NCI-H82 treated with DMSO at 0.1 percent for 48 hours (cell line): Measurements from ENCODE around the gene MCM3AP.

Source experiments
- DNase-seq: peaks from one replicate; lab custom pipeline; 2025; ENCODE audit not compliant: unreplicated experiment; lab: John Stamatoyannopoulos, UW

Gene MCM3AP

DNA sequence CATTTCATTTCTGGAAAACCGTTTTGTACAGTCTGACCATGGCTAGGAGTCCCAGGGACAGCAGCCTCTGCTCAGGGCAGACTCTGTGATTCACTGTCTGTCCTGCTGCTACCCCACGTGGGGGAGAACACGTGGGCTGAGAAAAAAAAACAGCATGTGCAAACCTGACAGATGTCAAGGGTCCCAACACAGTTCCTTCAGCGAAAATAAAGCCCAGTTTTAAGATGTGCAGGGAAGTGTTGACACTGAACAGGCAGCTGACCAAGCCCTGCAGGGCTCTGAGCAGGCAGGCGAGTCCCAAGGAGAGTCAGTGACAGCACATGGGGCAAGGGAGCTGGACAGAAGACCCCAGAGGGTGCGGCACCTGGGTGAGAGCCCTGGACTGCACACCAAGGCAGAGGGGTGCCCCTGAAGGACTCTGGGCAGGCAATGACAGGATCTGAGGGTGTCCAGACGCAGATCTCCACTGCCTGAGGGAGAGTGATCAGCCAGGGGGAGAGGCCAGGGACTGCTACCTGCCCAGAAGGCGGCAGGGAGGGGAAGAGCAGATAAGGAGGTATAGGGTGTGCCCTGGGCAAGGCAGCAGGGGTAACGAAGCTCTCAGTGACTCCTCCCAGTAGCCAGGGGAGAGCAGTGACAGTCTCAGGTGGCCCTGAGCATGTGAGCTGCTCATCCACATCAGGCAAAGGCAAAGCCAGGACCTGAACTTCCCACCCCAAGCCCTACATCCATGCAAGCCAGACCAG lies 96.0 kb downstream of the MCM3AP start:
- no peak for DNase-seq

DNA sequence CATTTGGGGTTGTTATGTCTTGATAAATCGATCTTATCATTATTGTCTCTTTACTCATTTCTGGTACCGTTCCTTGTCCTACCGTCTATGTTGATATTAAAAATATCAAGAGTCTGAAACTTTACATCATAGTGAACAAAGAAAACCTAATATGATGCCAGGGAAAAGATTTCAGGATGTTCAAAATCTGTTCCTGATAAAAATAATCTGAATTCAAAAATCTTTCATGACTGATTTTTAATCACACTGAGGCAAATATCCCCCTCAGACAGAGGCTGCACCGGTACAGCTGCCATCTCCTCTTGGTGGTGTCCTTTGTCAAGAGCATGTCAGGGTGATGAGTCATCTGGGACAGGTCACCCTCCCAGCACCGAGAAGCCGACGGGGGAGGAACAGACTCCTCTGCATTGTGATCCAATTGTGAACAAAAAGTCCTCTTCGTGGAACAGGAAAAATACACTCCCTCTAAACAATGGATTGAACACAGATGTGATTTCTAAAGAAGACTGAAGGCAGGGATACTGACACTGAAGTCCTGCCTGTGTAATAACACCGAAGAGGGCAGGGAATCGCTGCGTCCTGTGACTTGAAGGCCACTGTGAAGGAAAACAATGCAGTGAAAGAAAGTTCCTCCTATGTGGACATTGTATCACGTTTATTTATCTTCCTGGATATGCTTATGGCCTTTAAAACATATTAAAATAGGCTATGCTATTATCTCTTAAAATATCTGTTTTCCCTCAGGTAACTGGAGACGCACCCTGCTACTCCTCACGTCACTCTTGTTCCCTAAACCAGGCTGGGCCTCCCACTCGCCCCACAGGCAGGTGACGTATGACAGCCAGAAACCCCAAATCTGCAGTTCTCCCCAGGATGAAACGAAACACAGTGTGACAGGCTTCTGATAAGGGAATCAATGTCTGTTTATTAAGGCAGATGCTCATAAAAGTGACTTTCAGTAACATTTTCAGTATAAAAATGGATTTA lies 96.9 kb downstream of the MCM3AP start:
- DNase-seq: no peak

DNA sequence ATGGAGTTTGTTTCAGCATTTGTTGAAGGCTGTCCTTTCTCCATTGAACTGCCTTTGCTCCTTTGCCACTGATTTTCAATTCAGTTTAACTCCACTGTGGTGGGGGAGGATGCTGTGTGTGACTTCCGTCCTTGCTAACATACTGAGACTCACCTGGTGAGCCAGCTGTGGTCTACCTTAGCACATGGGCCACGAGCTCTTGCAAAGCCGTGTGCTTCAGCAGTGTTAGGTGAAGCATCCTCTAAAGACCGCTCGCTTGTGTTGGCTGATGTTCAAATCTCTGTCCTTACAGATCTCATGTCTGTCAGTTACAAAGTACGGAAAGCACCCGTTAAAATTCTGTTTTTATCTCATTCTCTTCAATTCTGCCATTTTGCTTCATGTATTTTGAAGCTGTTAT lies 97.6 kb downstream of the MCM3AP start:
- DNase-seq: no peak

DNA sequence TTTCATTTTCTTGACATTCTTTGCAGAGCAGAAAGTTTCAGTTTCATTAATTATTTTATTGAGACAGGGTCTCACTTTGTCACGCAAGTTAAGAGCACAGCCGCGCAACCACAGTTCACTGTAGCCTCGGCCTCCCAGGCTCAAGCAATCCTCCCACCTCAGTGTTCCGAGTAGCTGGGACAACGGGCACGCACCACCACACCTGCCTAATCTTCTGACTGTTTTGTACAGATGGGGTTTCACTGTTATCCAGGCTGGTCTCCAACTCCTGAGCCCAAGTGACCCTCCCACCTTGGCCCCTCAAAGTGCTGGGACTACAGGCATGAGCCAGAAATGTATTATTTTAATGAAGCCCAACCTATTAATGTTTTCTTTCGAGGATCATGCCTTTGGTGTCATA lies 98.2 kb downstream of the MCM3AP start:
- DNase-seq: no peak

GRCh38 chr21:46185716-46186115 lies 99.7 kb downstream of the MCM3AP start:
- no peak for DNase-seq
